Glomerular visceral epithelial cell (primary cell): ENCODE measurements around the gene CALML6.

Source experiments
- DNase-seq: peaks from one replicate; pipeline ENCODE4 v3.0.0-alpha.2; 2016; ENCODE audit errors: extremely low spot score

Gene CALML6

GRCh38 chr1:1965546-1965945, 50.5 kb downstream of the CALML6 start:
- DNase-seq: no peak

GRCh38 chr1:1966071-1966740, 51.1 kb downstream of the CALML6 start:
- DNase-seq: no peak
